Loucy (cell line): ENCODE measurements around the gene NRP1.

Source experiments
- H2AFZ ChIP-seq: fragments of 200-600 bp; sonication (generic); 2 replicates; pipeline ENCODE4 v1.6.0; 2016; ENCODE audit warnings: antibody characterized with exemption, mild to moderate bottlenecking, low read length, moderate library complexity
- H3F3A ChIP-seq: fragments of 200-600 bp; 2 replicates; pipeline ENCODE4 v1.6.0; 2016; ENCODE audit warnings: antibody characterized with exemption, low read depth, mild to moderate bottlenecking
- H3K27me3 ChIP-seq: fragments of 200-600 bp; sonication (generic); 2 replicates; pipeline ENCODE4 v1.6.1; 2014; ENCODE audit warnings: low read length, mild to moderate bottlenecking; ENCODE audit not compliant: insufficient read depth, poor library complexity, severe bottlenecking
- H3K36me3 ChIP-seq: fragments of 200-600 bp; sonication (generic); 2 replicates; pipeline ENCODE4 v1.6.1; 2016; ENCODE audit warnings: low read length; ENCODE audit not compliant: insufficient read depth
- H3K4me1 ChIP-seq: fragments of 200-600 bp; sonication (generic); 2 replicates; pipeline ENCODE4 v1.5.1; 2014; ENCODE audit warnings: low read length, mild to moderate bottlenecking; ENCODE audit not compliant: insufficient read depth, poor library complexity, severe bottlenecking
- H3K4me2 ChIP-seq: fragments of 200-600 bp; sonication (generic); 2 replicates; pipeline ENCODE4 v1.6.0; 2014; ENCODE audit warnings: antibody characterized with exemption, low read length, low read depth, mild to moderate bottlenecking; ENCODE audit not compliant: poor library complexity, severe bottlenecking
- H3K4me3 ChIP-seq: fragments of 200-600 bp; sonication (generic); 2 replicates; pipeline ENCODE4 v1.5.1; 2014; ENCODE audit warnings: low read length, mild to moderate bottlenecking, mixed read lengths; ENCODE audit not compliant: poor library complexity, severe bottlenecking
- H3K79me2 ChIP-seq: fragments of 200-600 bp; sonication (generic); 2 replicates; pipeline ENCODE4 v1.6.1; 2014; ENCODE audit warnings: low read length; ENCODE audit not compliant: insufficient read depth
- H3K9ac ChIP-seq: fragments of 200-600 bp; sonication (generic); 2 replicates; pipeline ENCODE4 v1.6.0; 2014; ENCODE audit warnings: mild to moderate bottlenecking, low read depth, low read length, moderate library complexity; ENCODE audit not compliant: poor library complexity, severe bottlenecking
- H3K9me2 ChIP-seq: fragments of 200-600 bp; sonication (generic); replicated peaks from 2 replicates; pipeline ENCODE4 v1.6.1; 2016; ENCODE audit warnings: low read depth, low read length, mixed read lengths
- H3K9me3 ChIP-seq: fragments of 200-600 bp; sonication (generic); 2 replicates; pipeline ENCODE4 v1.6.1; 2014; ENCODE audit warnings: mild to moderate bottlenecking, antibody characterized with exemption, low read length, low read depth; ENCODE audit not compliant: insufficient read depth
- H4K20me1 ChIP-seq: fragments of 200-600 bp; sonication (generic); 2 replicates; pipeline ENCODE4 v1.6.0; 2014; ENCODE audit warnings: antibody characterized with exemption, low read length, mild to moderate bottlenecking; ENCODE audit not compliant: insufficient read depth, poor library complexity, severe bottlenecking
- EZH2phosphoT487 ChIP-seq: fragments of 200-600 bp; IDR thresholded peaks from 2 replicates; pipeline ENCODE4 v1.6.1; 2018; ENCODE audit warnings: antibody characterized with exemption, mild to moderate bottlenecking, moderate library complexity, borderline replicate concordance
- TF ChIP-seq, protein P1 (sequence below): fragments of 200-600 bp; sonication (generic); conservative IDR thresholded peaks from 2 replicates; pipeline ENCODE4 v1.5.1; 2014; ENCODE audit warnings: mild to moderate bottlenecking, antibody characterized with exemption, low read length

The NRP1 gene

DNA sequence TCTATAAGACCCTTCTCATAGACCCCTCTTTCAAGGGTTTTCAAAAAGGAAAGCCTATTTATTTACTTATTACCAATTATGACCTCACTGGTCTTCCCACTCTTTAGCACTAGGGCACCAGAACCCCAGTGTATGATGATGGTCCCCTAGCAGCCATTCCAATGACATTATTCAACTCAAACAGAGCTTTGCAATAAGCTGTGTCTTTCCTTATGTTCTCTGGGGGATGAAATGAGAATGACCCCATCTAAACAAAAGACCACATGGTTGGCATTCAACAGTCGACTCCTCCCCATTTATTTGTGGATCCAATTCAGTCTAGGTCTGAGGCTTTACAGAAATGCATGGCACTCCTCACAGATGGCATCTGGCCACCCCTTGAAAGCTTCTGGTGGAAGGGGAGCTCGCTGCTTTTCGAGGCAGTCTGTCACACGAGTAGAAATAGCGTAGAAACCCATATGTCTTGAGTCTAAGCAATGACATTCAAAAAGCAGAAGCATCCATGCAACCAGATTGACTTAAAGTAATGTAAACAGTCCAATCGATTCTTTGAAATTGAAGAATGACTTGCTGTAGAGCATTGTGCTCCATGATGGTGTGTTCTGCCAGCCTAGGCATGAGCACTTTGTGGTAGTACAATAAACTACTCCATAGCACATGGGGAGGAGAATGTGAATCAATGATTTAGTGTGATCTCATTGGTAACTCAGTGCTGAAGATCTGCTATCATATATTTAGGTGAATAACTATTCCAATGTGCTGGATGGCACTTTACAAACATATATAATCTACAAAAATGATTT lies 29.8 kb downstream of the NRP1 start:
- Histone ChIP-seq H3K9me2 (no peaks in the 10 kb centered on the region), H3K4me1 (peaks cover 53% of the 10 kb centered on the region), H3K9ac (no peak overlapping the region), H3K4me2 (no peak overlapping the region), H3K4me3 (no peak overlapping the region), H3K9me3 (no peaks in the 10 kb centered on the region), H3K36me3 (no peaks in the 10 kb centered on the region), H2AFZ (no peak overlapping the region), H4K20me1 (no peaks in the 10 kb centered on the region), H3K79me2 (no peaks in the 10 kb centered on the region), H3F3A (0 out of 2 replicates have a peak, but pooled peaks cover 3% of the 10 kb centered on the region), H3K27me3 (no peaks in the 10 kb centered on the region)
- TF ChIP-seq, protein P1, sequence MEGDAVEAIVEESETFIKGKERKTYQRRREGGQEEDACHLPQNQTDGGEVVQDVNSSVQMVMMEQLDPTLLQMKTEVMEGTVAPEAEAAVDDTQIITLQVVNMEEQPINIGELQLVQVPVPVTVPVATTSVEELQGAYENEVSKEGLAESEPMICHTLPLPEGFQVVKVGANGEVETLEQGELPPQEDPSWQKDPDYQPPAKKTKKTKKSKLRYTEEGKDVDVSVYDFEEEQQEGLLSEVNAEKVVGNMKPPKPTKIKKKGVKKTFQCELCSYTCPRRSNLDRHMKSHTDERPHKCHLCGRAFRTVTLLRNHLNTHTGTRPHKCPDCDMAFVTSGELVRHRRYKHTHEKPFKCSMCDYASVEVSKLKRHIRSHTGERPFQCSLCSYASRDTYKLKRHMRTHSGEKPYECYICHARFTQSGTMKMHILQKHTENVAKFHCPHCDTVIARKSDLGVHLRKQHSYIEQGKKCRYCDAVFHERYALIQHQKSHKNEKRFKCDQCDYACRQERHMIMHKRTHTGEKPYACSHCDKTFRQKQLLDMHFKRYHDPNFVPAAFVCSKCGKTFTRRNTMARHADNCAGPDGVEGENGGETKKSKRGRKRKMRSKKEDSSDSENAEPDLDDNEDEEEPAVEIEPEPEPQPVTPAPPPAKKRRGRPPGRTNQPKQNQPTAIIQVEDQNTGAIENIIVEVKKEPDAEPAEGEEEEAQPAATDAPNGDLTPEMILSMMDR: no peak
- TF ChIP-seq EZH2phosphoT487: no peak

DNA sequence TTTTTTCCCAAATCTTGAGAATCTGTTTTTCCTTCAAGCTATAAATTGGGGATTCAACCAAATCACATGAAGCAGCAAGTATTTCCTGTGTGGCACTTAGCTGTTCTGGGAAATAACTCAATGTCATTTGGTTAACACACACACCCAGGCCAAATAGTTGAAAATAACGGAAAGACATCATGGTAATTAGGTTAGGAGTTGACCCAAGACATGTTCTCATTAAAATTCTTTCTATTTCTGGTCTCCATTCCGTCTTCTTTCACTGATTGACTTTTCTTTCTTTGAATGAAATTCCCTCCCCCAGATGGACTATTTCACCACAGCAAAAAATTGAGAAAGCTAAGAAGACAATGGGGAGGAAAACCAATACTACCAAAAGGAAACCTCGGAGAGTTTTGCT lies 30.5 kb downstream of the NRP1 start:
- Histone ChIP-seq H3K4me1 (peaks cover 53% of the 10 kb centered on the region), H3K9me2 (no peaks in the 10 kb centered on the region), H3K79me2 (no peaks in the 10 kb centered on the region), H4K20me1 (no peaks in the 10 kb centered on the region), H3F3A (0 out of 2 replicates have a peak, but pooled peaks cover 3% of the 10 kb centered on the region), H3K9me3 (no peaks in the 10 kb centered on the region), H3K4me2 (no peak overlapping the region), H3K36me3 (no peaks in the 10 kb centered on the region), H3K4me3 (no peak overlapping the region), H3K27me3 (no peaks in the 10 kb centered on the region), H3K9ac (no peak overlapping the region), H2AFZ (no peak overlapping the region)
- no peak for TF ChIP-seq EZH2phosphoT487
- TF ChIP-seq, protein P1: no peak

DNA sequence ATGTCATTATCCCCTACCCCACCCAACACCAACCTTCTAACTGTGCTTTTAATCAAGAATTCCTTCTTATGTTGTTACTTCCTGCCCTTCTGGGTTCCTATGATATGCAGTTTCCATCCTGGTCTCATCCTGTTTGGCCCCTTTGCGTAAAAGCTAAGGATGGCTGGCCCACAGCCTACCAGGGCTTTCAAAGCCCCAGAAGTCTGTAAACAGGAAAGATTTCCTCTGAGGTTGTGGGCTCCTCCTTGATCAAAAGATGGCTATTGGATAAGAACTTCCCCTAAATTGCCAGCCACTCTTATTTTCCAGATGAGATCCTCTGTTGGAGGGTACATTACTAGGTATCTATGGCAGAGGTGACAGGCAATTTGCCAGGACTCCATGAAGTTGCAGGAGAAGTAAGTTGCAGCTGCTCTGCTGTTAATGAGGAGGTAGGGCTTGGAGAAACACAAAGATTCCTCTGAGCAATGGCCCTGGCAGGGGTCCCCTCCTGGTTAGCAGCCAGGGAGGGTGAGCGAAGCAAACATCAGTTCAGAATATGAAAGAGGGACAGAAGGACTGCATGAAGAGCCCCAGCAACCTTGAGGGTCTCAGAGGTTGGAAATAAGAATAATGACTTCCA lies 32.1 kb downstream of the NRP1 start:
- H3F3A ChIP-seq: 0 out of 2 replicates have a peak, but pooled peaks cover 3% of the 10 kb centered on the region
- no peaks in the 10 kb centered on the region for H3K36me3 ChIP-seq
- H3K4me2 ChIP-seq: peak overlapping the region; percentile 7
- no peak overlapping the region for H3K9ac ChIP-seq
- H3K79me2 ChIP-seq: no peaks in the 10 kb centered on the region
- H3K4me3 ChIP-seq: no peak overlapping the region
- H2AFZ ChIP-seq: peak overlapping the region; percentile 2; the same call in 1 of the 2 replicates
- TF ChIP-seq, protein P1: no peak
- TF ChIP-seq EZH2phosphoT487: no peak
- H3K4me1 ChIP-seq: peaks cover 68% of the 10 kb centered on the region
- no peaks in the 10 kb centered on the region for H3K9me3 ChIP-seq
- no peaks in the 10 kb centered on the region for H3K9me2 ChIP-seq
- no peaks in the 10 kb centered on the region for H3K27me3 ChIP-seq
- H4K20me1 ChIP-seq: no peaks in the 10 kb centered on the region
